ENCODE measurements around the gene UBE2N.
A peak's percentile ranks its signal among the peaks of the same experiment; 100 is the strongest.

UBE2N gene

GRCh38 chr12:93379981-93380361 is 61.8 kb downstream of the UBE2N start:
- DNase-seq (ENCODE audit: low spot score) = no peak

GRCh38 chr12:93379326-93379980 is 62.3 kb downstream of the UBE2N start:
- no peak for DNase-seq (ENCODE audit: low spot score)

DNA sequence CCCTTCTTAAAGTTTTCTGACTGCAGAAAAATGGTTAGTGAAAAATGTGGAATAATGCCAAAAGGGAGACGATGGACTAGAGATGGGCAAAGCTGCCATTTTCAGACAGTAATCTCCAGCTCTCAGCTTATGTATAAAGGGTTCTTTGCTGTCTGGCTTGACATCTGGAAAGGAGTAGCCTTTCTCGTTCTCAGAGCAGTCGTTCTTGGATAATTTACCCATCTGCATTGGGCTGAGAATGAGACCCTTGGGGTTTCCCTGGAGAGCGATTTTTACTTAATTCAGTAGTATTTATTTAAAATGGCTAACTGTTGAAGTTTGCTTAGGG is 62.8 kb downstream of the UBE2N start:
- no peak for DNase-seq (ENCODE audit: low spot score)

DNA sequence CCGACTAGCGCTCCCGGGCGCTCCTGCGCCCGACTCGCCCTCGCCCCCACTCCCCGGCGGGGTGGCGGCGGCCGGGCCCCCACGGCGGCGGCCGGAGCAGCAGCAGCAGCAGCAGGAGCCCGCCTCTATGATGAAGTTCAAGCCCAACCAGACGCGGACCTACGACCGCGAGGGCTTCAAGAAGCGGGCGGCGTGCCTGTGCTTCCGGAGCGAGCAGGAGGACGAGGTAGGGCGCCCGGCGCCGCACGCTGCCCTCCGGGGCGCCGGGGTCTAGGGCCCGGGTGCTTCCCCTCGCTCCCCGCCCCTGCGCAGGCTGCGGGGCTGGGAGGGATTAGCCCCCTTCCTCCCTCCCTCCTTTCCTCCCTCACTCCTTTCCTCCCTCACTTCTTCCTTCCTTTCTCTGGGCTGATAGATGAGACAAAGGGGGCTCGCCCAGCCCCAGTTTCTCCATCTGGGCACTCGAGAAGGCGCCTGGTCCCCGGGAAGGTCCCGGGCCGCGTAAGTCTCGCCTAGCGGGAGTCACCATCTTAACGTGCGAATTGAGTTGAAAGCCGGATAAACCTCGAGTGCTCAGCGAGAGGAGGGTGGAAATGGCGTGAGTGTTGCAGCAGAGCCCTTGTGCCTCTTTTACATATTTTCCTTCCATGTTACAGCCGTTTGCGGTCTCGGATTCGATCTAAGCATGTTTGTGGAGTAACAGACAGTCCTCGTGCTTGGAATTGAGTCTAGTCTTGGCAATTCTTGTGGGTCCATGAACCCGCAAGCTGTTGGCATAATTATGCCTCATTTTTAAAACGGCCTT is 63.4 kb downstream of the UBE2N start:
- DNase-seq (ENCODE audit: low spot score) = peak; percentile 41

GRCh38 chr12:93377252-93378195 is 64.2 kb downstream of the UBE2N start, which contains the start of gene NUDT4:
Gene NUDT4, plus strand, starts transcription at chr12:93377925. Its CDS starts 398 bp downstream, at chr12:93378323.
- peak; percentile 96 for DNase-seq (ENCODE audit: low spot score)

DNA sequence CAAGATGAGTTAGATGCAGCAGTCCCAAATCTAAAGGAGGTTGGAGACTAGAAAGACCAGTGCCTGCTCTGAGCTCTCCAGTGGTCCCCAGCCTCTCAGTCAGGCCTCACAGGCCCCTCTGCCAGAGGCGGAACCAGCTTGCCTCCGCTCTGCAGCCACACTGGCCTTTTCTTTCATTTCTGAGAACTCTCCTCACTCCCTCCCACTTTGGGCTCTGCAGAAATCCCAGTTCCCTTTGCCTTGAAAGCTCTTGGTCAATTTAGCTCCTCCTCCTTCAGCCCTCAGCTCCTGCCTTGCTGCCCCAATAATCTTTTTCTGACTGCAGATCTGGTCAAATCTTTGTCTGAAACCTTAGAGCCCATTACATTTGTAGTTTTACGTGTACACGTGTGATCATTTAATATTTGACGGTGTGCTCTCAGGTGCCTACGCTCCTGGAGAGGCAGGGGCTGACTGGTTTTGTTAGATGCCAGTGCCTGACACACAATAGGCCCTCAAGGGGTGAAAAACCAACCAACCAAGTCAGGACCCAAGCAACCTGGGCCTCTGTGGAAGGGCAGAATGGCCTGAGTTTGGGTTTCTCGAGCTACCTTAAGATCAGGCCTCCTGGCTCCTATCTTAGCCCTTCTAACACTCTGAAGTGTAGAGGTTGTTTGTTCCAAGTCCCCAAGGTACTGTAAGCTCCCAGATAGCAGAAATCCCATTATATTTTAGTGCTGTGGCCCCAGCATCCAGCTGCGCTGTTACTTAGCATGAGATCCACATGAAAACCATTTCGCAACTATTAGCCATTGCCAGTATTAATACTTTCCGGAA is 65.1 kb downstream of the UBE2N start:
- DNase-seq (ENCODE audit: low spot score) = peak; percentile 32

- DNase-seq (ENCODE audit: low spot score) = no peak
These were observed 65.8 kb downstream of the UBE2N start for GRCh38 chr12:93375906-93376305.

DNA sequence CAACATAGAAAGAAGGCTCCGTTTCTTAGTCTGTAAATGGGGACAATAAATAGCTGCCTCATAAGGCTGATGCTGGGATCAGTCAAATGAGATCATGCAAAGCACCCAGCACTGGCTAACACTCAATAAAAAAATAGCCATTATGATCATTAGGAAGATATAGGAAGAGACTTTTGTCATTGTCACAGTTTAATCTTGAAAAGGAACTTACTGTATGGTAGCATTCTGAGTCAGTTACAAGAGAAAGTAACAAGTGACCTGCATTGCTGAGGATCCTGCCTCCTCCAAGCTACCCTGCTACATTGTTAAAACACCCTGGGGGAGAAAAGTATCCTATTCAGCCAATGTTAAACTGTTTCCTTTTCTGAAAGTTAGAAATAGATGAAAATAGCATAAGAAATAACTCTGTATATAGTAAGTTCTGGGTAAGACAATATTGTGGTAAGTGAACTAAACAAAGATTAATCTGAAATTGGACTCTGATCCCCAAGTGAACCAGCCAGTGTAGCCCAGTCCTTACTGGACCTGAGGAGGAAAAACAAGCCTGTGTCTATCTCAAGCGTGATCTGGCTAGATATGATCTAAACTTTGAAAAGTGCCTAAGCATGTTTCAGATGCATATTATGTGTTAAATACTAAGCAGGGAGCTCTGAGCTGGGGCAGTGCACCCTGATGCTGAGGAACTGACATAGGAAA is 67.6 kb downstream of the UBE2N start:
- DNase-seq (ENCODE audit: low spot score) = peak; percentile 42

DNA sequence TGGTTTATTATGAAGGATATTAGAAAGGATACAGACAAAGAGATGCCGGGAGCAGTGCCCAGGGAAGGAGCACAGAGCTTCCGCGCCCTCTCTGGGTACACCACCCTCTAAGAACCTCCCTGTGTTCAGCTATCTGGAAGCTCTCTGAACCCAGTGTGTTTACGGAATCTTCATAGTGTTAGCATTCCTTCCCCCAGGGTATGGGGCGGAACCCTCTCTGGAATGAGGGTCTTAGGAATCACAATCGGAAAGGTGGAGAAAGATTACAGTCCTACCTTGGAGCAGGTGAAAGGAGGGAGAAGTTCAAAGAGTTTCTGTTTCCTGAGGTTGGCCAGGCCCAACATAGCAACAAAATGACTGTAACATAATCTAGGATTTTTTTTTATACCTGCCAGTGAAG is 70.8 kb downstream of the UBE2N start:
- no peak for DNase-seq (ENCODE audit: low spot score)

- no peak for DNase-seq (ENCODE audit: low spot score)
These were observed 72.2 kb downstream of the UBE2N start for GRCh38 chr12:93369505-93369904.

DNA sequence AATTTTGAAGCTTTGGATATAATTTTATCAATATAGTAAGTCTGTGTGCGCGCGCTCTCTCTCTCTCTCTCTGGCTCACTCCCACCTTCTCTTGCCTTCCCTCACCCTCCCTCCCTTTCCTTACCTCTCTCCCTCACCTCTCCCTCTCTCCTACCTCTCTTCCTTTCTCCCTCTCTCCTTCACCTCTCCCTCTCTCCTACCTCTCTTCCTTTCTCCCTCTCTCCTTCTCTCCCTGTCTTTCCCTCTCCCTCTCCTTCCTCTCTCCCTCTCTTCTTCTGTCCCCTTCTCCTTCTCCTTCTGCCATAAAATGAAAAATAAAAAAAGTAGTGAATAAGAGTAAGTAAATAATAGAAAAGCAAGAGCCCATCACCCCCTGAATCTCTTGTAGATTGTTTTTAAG is 73.0 kb downstream of the UBE2N start:
- no peak for DNase-seq (ENCODE audit: low spot score)

- DNase-seq (ENCODE audit: low spot score) = no peak
These were observed 75.3 kb downstream of the UBE2N start for GRCh38 chr12:93366422-93366821.

DNA sequence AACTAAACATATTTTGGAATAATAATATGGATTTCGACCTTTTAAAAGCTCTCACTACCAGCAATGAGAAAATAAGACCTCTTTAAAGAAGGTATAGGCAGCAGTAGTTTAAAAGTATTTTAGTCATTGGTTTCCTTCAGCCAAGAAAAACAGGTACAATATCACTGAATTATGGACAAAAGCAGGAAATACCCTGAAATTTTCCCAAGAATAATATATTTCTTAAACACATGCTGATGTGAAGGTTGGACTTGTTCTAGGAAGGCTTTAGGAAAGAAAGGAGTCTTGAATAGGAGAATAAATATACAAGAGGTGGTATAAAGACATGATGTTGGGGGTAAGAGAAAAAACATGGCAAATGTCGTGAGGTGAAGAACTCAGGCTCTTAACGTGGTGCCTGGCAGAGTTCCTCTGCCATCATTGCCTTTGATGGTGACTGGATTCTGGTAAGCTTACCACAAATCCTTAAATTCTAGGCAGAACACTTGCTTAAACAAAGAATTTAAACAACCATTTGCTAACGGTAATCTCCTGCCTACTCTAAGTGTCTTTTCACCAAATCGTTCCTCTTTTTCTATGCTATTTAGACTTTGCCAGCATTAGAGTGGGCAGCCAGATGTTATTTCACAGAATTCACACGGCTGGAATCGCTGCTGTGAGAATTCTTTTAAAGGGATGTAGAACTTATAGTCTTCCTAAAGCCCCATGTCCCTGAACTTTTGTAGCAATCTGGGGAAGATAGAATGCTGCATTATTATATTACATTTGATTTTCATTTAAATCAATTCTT is 75.9 kb downstream of the UBE2N start:
- DNase-seq (ENCODE audit: low spot score) = no peak

GRCh38 chr12:93363841-93364297 is 77.9 kb downstream of the UBE2N start:
- no peak for DNase-seq (ENCODE audit: low spot score)

DNA sequence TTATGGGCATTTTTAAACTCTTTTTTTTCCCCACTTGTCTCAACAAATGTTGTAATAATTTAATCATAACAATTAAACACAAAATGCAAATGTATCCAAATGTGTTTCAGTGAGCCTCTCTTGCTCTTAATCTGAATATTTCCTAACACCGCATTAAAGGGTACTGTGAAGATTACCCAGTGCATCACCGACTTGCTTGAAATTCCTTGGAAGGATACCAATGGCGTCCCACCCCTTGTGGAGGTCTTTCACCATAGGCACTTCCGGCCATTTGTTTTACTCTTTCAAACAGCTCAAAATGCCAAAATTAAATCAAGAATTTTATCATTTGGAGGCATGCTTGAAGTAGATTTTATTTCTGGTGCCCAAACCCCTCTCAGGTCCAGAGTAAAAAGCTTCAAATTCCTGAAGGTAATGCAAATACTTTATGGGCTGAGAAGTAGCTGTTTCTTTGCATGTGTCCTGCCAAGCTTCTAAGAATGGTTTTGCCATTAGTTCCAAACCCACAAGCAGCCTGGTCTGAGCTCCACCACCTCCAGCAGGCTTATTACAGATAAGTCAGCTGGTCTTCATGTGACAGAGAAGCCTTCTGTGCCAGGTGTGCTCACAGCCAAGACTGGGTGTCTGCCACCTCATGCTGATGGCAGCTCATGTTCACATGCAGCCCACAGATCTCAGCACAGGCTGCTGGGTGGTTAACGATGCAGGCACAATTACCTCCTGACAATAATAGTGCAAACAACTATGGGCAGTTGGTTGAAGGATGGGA is 80.4 kb downstream of the UBE2N start:
- DNase-seq (ENCODE audit: low spot score) = no peak

- no peak for DNase-seq (ENCODE audit: low spot score)
These were observed 81.1 kb downstream of the UBE2N start for GRCh38 chr12:93360688-93361087.

DNA sequence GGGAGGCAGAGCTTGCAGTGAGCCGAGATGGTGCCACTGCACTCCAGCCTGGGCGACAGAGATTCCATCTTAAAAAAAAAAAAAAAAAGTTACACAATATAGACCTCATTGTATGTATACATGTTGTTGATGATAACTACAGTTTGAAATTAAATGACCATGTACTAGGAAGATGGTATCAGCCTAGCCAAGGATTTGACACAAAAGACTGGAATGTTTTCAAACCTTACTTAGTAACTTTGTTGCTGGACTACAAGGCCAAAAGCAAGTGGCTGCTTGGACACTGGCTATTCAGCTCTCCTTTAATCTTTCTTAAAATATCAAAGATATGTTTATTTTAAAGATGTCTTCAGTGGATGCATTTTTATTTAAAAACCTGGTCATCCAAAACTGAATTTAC is 82.9 kb downstream of the UBE2N start:
- no peak for DNase-seq (ENCODE audit: low spot score)

- no peak for DNase-seq (ENCODE audit: low spot score)
These were observed 83.7 kb downstream of the UBE2N start for GRCh38 chr12:93358058-93358457.

- no peak for DNase-seq (ENCODE audit: low spot score)
These were observed 85.5 kb downstream of the UBE2N start for GRCh38 chr12:93356214-93356613.
